Measurements from ENCODE around the gene PMVK.

DNA sequence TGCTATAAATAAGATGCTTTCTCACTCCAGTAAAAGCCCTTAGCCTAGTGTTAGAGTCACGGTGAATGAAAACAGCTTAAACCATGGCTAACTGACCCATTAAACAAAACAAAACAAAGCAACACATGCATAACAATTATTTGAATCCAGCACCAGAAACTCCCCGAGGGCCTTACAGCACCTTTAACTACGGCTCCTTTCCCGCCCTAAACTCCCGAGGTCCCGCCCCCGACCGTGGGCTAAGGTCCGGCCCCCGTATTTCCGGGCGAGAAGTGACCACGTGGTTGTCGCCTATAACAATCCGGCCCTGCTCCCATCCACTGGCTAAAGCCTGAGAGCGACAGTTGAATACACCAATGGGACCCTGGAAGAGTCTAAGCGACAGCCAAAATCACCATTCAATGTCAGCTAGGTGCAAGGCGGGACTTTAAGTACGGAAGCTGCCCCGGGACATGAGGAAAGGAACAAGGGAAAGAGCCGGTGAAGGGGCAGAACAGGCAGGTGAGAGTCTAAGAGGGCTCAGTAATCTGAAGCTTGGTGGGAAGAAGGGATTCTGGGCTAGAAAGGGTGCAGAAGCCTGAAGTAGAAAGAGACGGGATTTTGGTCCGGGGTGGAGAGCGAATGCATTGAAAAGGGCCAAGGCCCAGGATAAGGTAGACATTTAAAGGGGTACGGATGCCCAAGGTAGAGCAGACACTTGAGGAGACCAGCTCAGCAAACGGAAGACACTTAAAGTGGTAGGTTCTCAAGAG lies 46.6 kb upstream of the PMVK start, which contains the start of gene FLAD1:
- TF ChIP-seq, protein P1, sequence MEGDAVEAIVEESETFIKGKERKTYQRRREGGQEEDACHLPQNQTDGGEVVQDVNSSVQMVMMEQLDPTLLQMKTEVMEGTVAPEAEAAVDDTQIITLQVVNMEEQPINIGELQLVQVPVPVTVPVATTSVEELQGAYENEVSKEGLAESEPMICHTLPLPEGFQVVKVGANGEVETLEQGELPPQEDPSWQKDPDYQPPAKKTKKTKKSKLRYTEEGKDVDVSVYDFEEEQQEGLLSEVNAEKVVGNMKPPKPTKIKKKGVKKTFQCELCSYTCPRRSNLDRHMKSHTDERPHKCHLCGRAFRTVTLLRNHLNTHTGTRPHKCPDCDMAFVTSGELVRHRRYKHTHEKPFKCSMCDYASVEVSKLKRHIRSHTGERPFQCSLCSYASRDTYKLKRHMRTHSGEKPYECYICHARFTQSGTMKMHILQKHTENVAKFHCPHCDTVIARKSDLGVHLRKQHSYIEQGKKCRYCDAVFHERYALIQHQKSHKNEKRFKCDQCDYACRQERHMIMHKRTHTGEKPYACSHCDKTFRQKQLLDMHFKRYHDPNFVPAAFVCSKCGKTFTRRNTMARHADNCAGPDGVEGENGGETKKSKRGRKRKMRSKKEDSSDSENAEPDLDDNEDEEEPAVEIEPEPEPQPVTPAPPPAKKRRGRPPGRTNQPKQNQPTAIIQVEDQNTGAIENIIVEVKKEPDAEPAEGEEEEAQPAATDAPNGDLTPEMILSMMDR (IDR thresholded peaks at IDR 0.05; ENCODE audit: insufficient read depth, low read depth, low read length), result no peak
- TF ChIP-seq EZH2 (IDR thresholded peaks at IDR 0.05; ENCODE audit: insufficient read depth, low read length), result no peak

All from astrocyte (in vitro differentiated cells and primary cell).